ENCODE results near the gene RSU1. TPM values are rescaled to one million over a fixed set of nuclear protein-coding genes. Genes with fewer than 3 reads are reported as not detected.
A peak's percentile ranks its signal among the peaks of the same experiment; 100 is the strongest.

Gene RSU1
- total and polyA plus RNA-seq, 10 of the 15 experiments (the other 5 are each of a cell fraction or from before 2014, with no cell fraction given): 49.2 to 139 (median 81.3) TPM

DNA sequence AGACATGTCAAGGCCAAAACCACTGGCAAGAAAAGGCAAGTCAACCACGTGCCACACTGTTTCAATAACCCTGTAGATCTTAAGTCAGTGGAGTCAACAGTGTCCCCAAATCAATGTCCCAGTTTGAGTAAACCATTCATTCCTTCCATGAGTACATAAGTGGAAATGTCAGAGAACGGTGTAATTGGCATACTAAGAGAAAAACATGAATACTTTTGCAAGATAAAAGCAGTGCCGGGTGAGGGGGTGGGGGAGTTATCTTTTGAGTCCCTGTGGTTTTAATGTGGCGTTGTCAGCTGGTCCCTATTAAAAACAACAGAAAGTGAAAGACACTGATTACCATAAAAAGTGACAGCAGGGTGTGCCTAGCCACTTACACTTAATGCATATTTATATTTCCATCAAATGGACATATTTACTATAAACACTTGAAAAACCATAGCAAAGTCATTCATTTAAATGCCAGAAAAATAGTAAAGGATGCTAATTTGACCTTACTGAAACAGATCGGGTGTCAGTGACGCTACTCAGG lies 37.8 kb downstream of the RSU1 start (continued):
- no peak for TF ChIP-seq SMC3 (IDR thresholded peaks at IDR 0.05; ENCODE audit: borderline replicate concordance, low read length)
- peak in 1 of 2 experiments; percentile 52; a peak in 1 of 3 replicates for TF ChIP-seq EGR1 (IDR thresholded peaks at IDR 0.05; ENCODE audit: borderline replicate concordance in 1 of 2, low read depth in 2 of 2, low read length in 2 of 2)
- peak; percentile 9; the same call in 1 of the 2 replicates for TF ChIP-seq ZNF24 (IDR thresholded peaks at IDR 0.05)
- no peak for TF ChIP-seq NFYB (IDR thresholded peaks at IDR 0.05; ENCODE audit: insufficient read depth, low read depth, low read length)
- TF ChIP-seq ZBTB40 (IDR thresholded peaks at IDR 0.05; ENCODE audit: borderline replicate concordance): no peak
- no peak for TF ChIP-seq CHD2 (IDR thresholded peaks at IDR 0.05; ENCODE audit: borderline replicate concordance, low read depth, low read length)
- TF ChIP-seq SMAD5 (IDR thresholded peaks at IDR 0.05; ENCODE audit: low read depth): no peak
- TF ChIP-seq, protein P1, sequence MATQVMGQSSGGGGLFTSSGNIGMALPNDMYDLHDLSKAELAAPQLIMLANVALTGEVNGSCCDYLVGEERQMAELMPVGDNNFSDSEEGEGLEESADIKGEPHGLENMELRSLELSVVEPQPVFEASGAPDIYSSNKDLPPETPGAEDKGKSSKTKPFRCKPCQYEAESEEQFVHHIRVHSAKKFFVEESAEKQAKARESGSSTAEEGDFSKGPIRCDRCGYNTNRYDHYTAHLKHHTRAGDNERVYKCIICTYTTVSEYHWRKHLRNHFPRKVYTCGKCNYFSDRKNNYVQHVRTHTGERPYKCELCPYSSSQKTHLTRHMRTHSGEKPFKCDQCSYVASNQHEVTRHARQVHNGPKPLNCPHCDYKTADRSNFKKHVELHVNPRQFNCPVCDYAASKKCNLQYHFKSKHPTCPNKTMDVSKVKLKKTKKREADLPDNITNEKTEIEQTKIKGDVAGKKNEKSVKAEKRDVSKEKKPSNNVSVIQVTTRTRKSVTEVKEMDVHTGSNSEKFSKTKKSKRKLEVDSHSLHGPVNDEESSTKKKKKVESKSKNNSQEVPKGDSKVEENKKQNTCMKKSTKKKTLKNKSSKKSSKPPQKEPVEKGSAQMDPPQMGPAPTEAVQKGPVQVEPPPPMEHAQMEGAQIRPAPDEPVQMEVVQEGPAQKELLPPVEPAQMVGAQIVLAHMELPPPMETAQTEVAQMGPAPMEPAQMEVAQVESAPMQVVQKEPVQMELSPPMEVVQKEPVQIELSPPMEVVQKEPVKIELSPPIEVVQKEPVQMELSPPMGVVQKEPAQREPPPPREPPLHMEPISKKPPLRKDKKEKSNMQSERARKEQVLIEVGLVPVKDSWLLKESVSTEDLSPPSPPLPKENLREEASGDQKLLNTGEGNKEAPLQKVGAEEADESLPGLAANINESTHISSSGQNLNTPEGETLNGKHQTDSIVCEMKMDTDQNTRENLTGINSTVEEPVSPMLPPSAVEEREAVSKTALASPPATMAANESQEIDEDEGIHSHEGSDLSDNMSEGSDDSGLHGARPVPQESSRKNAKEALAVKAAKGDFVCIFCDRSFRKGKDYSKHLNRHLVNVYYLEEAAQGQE (IDR thresholded peaks at IDR 0.05; ENCODE audit: low read depth, low read length): no peak
- no peak for TF ChIP-seq ZZZ3 (IDR thresholded peaks at IDR 0.05; ENCODE audit: control insufficient read depth, insufficient read length, low read depth)
- peak; percentile 17 for TF ChIP-seq RELA (IDR thresholded peaks at IDR 0.05; ENCODE audit: borderline replicate concordance, partially characterized antibody)
- TF ChIP-seq CREM (IDR thresholded peaks at IDR 0.05; ENCODE audit: low read depth): 0 out of 2 replicates have a peak, but pooled peaks have one; percentile 30
- peak; percentile 67; the same call in 1 of the 2 replicates for TF ChIP-seq NFIC (IDR thresholded peaks at IDR 0.05; ENCODE audit: low read depth, low read length)
- TF ChIP-seq SP1 (IDR thresholded peaks at IDR 0.05; ENCODE audit: low read depth, low read length): no peak
- peak; percentile 53; the same call in 1 of the 2 replicates for TF ChIP-seq MTA2 (IDR thresholded peaks at IDR 0.05; ENCODE audit: low read depth)
- TF ChIP-seq, protein P2, sequence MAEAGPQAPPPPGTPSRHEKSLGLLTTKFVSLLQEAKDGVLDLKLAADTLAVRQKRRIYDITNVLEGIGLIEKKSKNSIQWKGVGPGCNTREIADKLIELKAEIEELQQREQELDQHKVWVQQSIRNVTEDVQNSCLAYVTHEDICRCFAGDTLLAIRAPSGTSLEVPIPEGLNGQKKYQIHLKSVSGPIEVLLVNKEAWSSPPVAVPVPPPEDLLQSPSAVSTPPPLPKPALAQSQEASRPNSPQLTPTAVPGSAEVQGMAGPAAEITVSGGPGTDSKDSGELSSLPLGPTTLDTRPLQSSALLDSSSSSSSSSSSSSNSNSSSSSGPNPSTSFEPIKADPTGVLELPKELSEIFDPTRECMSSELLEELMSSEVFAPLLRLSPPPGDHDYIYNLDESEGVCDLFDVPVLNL (IDR thresholded peaks at IDR 0.05; ENCODE audit: low read depth, low read length): no peak
- TF ChIP-seq CREB1 (IDR thresholded peaks at IDR 0.05; ENCODE audit: low read depth): no peak
- no peak for TF ChIP-seq LARP7 (IDR thresholded peaks at IDR 0.05)
- 0 out of 2 replicates have a peak, but pooled peaks have one; percentile 28 for TF ChIP-seq BCL11A (IDR thresholded peaks at IDR 0.05; ENCODE audit: low read depth, low read length)
- 0 out of 2 replicates have a peak, but pooled peaks have one; percentile 38 for TF ChIP-seq MEF2A (IDR thresholded peaks at IDR 0.05; ENCODE audit: insufficient read depth, low read depth, low read length)
